ENCODE results near the gene RBM15B. TPM values are rescaled to one million over a fixed set of nuclear protein-coding genes. Genes with fewer than 3 reads are reported as not detected.

RBM15B gene
- total RNA-seq, 1 donor from 2014 or later: 39.5 TPM

DNA sequence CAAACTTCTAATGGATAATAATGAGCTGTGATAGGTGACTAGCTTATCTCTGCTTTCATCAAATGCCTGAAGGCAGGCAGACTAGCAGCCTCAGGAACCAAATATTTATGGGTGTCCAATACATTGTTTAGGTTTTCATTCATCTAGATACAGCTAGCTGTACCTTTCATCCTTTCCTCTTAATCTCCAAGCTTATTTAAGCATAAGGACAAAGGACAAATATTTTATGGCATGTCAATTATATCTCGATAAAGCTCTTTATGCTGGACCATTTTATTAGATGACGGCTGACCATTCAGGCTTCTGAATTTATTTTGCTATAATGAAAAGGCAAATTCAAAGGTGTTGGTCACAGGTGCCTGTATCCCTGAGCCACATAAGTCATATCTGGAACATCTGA lies 16.9 kb downstream of the RBM15B start:
- TF ChIP-seq, protein P1, sequence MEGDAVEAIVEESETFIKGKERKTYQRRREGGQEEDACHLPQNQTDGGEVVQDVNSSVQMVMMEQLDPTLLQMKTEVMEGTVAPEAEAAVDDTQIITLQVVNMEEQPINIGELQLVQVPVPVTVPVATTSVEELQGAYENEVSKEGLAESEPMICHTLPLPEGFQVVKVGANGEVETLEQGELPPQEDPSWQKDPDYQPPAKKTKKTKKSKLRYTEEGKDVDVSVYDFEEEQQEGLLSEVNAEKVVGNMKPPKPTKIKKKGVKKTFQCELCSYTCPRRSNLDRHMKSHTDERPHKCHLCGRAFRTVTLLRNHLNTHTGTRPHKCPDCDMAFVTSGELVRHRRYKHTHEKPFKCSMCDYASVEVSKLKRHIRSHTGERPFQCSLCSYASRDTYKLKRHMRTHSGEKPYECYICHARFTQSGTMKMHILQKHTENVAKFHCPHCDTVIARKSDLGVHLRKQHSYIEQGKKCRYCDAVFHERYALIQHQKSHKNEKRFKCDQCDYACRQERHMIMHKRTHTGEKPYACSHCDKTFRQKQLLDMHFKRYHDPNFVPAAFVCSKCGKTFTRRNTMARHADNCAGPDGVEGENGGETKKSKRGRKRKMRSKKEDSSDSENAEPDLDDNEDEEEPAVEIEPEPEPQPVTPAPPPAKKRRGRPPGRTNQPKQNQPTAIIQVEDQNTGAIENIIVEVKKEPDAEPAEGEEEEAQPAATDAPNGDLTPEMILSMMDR (IDR thresholded peaks at IDR 0.05): no peak
- Mint-ChIP-seq H3K4me1 (ENCODE audit: low read depth) (no peaks in the 10 kb centered on the region), H3K4me3 (ENCODE audit: unreplicated experiment) (no peak overlapping the region), H3K36me3 (ENCODE audit: low read depth) (peaks cover 16% of the 10 kb centered on the region), H3K27me3 (ENCODE audit: low read depth) (no peaks in the 10 kb centered on the region), H3K27ac (ENCODE audit: unreplicated experiment) (no peak overlapping the region), H3K9me3 (ENCODE audit: low read depth) (no peaks in the 10 kb centered on the region)
- no peak for DNase-seq (ENCODE audit: low spot score)

DNA sequence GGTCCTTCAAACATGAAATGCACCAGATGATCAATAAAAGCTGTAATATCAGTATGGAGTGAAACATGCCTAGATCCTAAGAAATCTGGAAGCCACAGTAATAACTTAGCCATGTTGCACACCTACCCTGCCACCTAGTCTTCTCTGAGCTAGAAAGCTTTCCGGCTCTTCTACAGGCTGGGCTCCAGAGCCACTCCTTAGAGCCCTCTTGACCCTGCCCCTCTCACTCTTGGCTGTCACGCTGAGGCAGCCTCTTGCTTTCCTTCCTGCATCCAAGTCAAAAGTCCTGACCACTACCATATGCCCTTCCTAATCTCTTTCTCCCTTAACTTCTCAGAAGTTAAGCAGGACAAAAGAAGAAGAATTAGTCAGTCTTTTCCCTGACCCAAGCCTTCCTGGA lies 17.7 kb downstream of the RBM15B start:
- no peak for DNase-seq (ENCODE audit: low spot score)
- peaks cover 10% of the 10 kb centered on the region for H3K36me3 Mint-ChIP-seq (ENCODE audit: low read depth)
- H3K9me3 Mint-ChIP-seq (ENCODE audit: low read depth): no peaks in the 10 kb centered on the region
- no peak overlapping the region for H3K4me3 Mint-ChIP-seq (ENCODE audit: unreplicated experiment)
- H3K27ac Mint-ChIP-seq (ENCODE audit: unreplicated experiment): no peak overlapping the region
- no peaks in the 10 kb centered on the region for H3K27me3 Mint-ChIP-seq (ENCODE audit: low read depth)
- no peaks in the 10 kb centered on the region for H3K4me1 Mint-ChIP-seq (ENCODE audit: low read depth)
- TF ChIP-seq, protein P1 (IDR thresholded peaks at IDR 0.05): no peak

DNA sequence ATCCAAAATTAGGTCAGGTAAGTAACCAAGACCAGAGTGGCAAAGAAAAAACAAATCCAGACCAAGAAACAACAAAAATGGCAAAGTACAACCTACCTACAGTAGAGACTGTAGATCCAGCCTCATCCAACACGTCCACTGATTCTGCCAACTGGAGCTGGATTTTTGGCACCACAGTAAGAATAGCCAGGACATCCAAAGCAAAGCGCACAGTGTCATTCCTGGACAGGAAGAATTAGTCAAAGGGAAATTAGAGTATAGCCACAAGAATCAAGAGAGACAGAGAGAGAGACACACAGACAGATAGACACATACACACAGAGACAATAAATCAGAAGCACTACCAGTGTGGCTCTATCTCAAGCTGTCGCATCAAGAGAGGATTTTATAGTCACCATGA lies 31.1 kb downstream of the RBM15B start:
- peaks cover 20% of the 10 kb centered on the region for H3K36me3 Mint-ChIP-seq (ENCODE audit: low read depth)
- H3K4me3 Mint-ChIP-seq (ENCODE audit: unreplicated experiment): no peak overlapping the region
- TF ChIP-seq, protein P1 (IDR thresholded peaks at IDR 0.05): no peak
- no peak overlapping the region for H3K27ac Mint-ChIP-seq (ENCODE audit: unreplicated experiment)
- H3K9me3 Mint-ChIP-seq (ENCODE audit: low read depth): no peaks in the 10 kb centered on the region
- no peak for DNase-seq (ENCODE audit: low spot score)
- no peaks in the 10 kb centered on the region for H3K27me3 Mint-ChIP-seq (ENCODE audit: low read depth)
- no peaks in the 10 kb centered on the region for H3K4me1 Mint-ChIP-seq (ENCODE audit: low read depth)

DNA sequence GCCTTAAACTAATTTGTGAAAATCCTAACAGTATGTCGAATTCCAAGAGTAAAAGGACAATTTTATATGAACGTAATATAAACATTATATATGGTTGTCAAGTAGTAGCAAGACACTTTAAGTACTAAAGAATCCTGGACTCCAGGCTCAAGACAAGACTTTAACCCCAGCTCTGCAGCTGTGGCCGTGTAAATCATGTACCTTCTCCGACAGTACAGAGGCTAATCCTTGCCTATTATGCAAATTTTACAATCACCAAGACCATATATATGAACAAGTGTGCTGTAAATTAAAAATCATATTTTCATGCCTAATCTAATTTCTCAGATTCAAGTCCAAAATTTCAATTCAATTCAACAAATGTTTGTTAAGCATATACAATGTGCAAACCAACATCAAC lies 35.8 kb downstream of the RBM15B start:
- H3K27ac Mint-ChIP-seq (ENCODE audit: unreplicated experiment): no peak overlapping the region
- no peaks in the 10 kb centered on the region for H3K27me3 Mint-ChIP-seq (ENCODE audit: low read depth)
- no peak overlapping the region for H3K4me3 Mint-ChIP-seq (ENCODE audit: unreplicated experiment)
- no peaks in the 10 kb centered on the region for H3K9me3 Mint-ChIP-seq (ENCODE audit: low read depth)
- no peaks in the 10 kb centered on the region for H3K4me1 Mint-ChIP-seq (ENCODE audit: low read depth)
- no peak for DNase-seq (ENCODE audit: low spot score)
- peaks cover 9% of the 10 kb centered on the region for H3K36me3 Mint-ChIP-seq (ENCODE audit: low read depth)
- TF ChIP-seq, protein P1 (IDR thresholded peaks at IDR 0.05): no peak

DNA sequence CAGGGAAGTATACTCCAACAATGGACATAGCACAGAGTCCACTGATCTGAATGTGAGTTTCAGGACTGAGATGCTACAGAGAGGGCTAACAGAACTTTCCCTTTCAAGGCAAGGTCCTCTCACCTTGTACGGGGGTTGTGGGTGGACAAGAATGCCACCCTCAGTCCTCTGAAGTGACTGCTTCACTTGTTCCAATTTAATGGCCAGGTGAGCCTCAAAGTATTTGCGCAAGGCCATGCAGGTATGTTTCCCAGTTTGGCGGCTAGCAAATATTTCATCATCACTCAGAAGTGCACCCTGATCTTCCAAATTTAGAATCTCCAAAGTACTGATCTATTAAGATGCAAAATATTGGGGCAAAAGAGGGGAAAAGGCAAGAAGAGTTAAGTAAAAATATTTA lies 38.1 kb downstream of the RBM15B start:
- TF ChIP-seq, protein P1 (IDR thresholded peaks at IDR 0.05): no peak
- Mint-ChIP-seq H3K4me1 (ENCODE audit: low read depth) (peaks cover 7% of the 10 kb centered on the region), H3K36me3 (ENCODE audit: low read depth) (peaks cover 13% of the 10 kb centered on the region), H3K9me3 (ENCODE audit: low read depth) (no peaks in the 10 kb centered on the region), H3K27me3 (ENCODE audit: low read depth) (no peaks in the 10 kb centered on the region), H3K4me3 (ENCODE audit: unreplicated experiment) (no peak overlapping the region), H3K27ac (ENCODE audit: unreplicated experiment) (no peak overlapping the region)
- DNase-seq (ENCODE audit: low spot score): no peak
